MV-4-11 (cell line): Measurements from ENCODE around the gene ALAS1.
A peak's percentile ranks its signal among the peaks of the same experiment; 100 is the strongest.

Experiments
- DNase-seq: peaks from one replicate; lab custom pipeline; 2025; lab: John Stamatoyannopoulos, UW

Gene ALAS1

GRCh38 chr3:52249683-52250082, 51.7 kb downstream of the ALAS1 start:
- no peak for DNase-seq

- DNase-seq: no peak
These were observed 52.2 kb downstream of the ALAS1 start for GRCh38 chr3:52250122-52250521.

DNA sequence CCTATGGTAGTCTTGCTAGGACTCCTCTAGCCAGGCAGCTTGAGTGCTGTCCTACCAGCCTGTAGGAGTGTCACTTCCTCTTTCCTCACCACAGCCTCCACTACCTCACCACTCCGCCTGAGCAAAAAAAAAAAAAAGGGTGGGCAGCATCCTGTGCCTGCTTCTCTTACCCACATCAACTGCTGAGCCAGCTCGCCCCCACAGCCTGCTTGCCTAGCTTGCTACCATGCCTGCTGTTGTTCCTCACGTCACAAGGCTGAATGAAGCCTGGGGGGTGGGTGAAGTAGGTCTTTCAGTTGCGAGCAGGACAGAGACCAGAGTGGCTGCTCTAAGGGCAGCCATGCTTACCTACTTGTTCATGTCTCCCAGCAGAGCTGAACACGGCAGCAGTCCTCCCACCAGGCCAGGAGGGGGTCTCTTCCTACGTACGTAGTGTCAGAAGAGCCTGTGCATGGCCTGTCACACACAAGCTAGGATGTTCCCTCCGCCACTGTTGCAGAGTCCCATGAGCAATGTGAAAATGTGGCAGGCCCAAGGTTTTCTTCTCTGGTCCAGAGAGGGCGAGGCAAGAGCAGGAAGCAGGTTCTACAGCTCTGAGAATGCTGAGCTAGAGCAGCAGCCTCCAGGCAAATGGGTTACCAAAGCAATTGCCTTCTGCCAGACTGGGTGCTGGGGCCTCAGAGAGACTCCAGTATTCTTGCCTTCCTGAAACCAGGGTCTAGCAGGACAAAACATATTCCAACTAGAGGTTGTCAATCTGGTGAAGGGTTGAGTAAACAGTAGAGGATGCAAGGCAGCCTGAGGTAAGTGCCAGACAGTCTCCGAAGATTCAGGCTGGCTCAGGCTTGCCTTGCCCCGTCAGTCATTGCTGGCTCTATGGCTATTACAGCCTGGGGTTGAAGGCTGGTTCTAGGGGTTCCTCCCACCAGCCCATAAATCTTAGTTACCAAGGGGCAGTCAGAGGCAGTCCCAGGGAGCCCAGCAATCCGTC, 55.6 kb downstream of the ALAS1 start:
- DNase-seq: peak; percentile 98

DNA sequence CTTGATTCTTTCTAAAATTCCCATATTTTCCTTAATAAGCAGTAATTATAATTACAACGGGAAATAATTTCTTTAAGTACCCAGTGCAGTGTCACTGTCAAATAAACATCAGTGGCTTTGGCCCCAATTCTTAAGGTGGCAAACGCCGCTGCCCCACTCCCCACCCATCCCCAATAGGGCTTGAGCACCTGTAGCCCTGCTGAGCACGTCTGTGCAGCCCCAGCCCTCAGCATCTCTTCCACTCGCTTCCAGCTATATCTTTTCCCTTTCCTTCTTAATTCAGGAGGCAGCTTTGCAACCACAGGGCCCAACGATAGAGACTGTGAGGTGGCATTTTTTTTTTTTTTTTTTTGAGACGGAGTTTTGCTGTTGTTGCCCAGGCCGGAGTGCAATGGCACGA, 56.6 kb downstream of the ALAS1 start:
- no peak for DNase-seq

- no peak for DNase-seq
These were observed 58.2 kb downstream of the ALAS1 start for GRCh38 chr3:52256159-52256558.

DNA sequence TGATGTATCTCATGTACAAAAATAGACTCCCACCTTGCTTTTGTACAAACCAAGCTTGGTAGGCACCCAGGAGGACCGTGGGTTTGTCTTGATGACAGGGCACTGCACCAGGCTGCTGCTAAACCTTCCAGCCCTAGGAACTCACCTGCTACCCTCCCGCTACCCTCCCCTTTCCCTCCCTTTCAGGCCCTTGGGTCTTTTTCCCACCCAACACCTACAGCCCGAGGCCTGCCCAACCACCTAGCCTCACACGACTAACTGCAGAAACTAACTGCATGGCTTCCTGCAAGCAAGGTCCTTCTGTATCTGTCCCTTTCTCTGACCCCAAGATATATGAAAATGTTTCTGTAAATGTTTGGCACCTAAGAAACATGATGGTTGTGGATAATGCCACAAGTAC, 58.7 kb downstream of the ALAS1 start:
- DNase-seq: no peak

DNA sequence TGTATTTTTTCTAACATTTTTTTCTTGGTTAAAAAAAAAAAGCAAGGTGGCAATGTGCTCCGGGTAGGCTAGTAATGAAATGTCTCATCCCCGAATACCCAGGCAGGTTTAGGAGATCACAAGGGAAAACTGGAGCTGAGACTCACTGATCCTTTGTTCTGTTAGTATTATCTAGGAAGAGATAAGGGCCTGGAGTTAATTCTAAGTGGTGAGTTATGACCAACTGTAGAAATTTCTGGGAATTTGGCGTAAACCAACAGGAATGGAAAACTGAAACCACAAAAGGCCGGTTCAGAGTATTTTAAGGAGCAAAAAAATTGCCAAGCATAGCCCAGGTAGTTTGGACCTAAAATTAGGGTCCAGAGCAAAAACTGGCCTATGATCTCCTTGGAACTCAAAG, 60.0 kb downstream of the ALAS1 start:
- DNase-seq: no peak

- DNase-seq: no peak
These were observed 61.1 kb downstream of the ALAS1 start for GRCh38 chr3:52259035-52259434.

DNA sequence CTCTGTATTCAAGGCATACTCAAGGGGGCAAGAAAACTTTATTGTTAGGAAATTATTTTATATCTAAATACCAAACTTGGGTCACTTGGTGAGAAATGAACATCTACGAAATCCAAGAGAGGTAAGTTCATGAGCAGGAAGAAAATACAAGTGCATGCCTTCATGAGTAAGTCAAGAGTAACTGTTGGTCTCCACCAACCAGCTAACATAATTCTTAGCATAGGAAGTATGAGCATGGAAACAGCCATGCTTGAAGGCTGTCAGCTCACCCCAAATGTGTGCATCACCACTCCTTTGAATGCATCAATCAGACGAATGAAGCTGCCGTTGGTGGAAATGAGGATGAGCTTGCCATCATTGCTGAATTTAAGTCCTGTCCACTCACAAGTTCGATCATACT, 61.5 kb downstream of the ALAS1 start:
- DNase-seq: no peak

DNA sequence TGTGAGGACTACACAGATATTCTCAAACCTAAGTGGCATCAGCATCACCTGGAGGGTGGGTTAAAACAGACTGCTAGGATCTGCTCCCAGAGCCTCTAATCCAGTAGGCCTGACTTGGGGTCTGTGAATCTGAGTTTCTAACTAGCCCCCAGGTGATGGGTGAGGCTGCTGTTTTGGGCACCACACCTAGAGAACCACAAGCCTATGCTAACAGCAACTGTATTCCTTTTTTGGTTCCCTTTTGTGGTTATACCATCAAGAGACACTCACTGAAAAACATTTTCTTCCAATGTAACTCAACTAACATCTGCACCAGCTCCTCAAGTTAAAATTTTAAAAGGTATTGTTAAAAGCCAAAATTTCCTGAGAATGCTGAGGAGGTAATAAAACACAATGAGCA, 64.5 kb downstream of the ALAS1 start:
- no peak for DNase-seq
